Glutamatergic neuron (in vitro differentiated cells): Measurements from ENCODE around the gene PCSK5. TPM values are rescaled to one million over a fixed set of nuclear protein-coding genes. Genes with fewer than 3 reads are reported as not detected.
"Not testable (repeated sequence)": the region's sequence is repeated elsewhere in the genome, so short reads cannot be mapped to it uniquely, and the experiment has no call there.

Source experiments
- DNase-seq: peaks from one replicate; pipeline ENCODE4 v3.0.0; 2022
- H3K27ac Mint-ChIP-seq: one replicate; pipeline ENCODE4 v1.8.0; 2020; ENCODE audit warnings: mild to moderate bottlenecking, mixed read lengths, inconsistent platforms; ENCODE audit not compliant: unreplicated experiment
- H3K27me3 Mint-ChIP-seq: one replicate; pipeline ENCODE4 v1.8.0; 2020; ENCODE audit warnings: mild to moderate bottlenecking, moderate library complexity, mixed read lengths, inconsistent platforms; ENCODE audit not compliant: unreplicated experiment
- H3K36me3 Mint-ChIP-seq: one replicate; pipeline ENCODE4 v1.8.0; 2020; ENCODE audit warnings: mild to moderate bottlenecking, mixed read lengths, inconsistent platforms; ENCODE audit not compliant: unreplicated experiment
- H3K4me1 Mint-ChIP-seq: one replicate; pipeline ENCODE4 v1.8.0; 2020; ENCODE audit warnings: mild to moderate bottlenecking, low read depth, mixed read lengths, inconsistent platforms; ENCODE audit not compliant: unreplicated experiment
- H3K4me3 Mint-ChIP-seq: one replicate; pipeline ENCODE4 v1.8.0; 2020; ENCODE audit warnings: mild to moderate bottlenecking, mixed read lengths, inconsistent platforms; ENCODE audit not compliant: unreplicated experiment
- H3K9me3 Mint-ChIP-seq: one replicate; pipeline ENCODE4 v1.8.0; 2020; ENCODE audit warnings: mild to moderate bottlenecking, moderate library complexity, mixed read lengths, inconsistent platforms; ENCODE audit not compliant: unreplicated experiment
- total RNA-seq: library from RNA; stranded (reverse); fragmentation: NEBNext Ultra II Directional; extraction: Animal tissue kit (Norgen Biotek cat#: 25700); gene quantifications from one replicate; pipeline ENCODE4 v1.2.1, GENCODE V29; 2021; ENCODE audit not compliant: unreplicated experiment
- TF ChIP-seq, protein P1 (sequence below): fragments of 200-600 bp; sonication (generic); IDR thresholded peaks from one replicate; pipeline ENCODE4 v1.5.0; 2021; ENCODE audit not compliant: partially characterized antibody, unreplicated experiment

The PCSK5 gene
- total RNA-seq, 1 donor from 2014 or later, result 9.6 TPM

DNA sequence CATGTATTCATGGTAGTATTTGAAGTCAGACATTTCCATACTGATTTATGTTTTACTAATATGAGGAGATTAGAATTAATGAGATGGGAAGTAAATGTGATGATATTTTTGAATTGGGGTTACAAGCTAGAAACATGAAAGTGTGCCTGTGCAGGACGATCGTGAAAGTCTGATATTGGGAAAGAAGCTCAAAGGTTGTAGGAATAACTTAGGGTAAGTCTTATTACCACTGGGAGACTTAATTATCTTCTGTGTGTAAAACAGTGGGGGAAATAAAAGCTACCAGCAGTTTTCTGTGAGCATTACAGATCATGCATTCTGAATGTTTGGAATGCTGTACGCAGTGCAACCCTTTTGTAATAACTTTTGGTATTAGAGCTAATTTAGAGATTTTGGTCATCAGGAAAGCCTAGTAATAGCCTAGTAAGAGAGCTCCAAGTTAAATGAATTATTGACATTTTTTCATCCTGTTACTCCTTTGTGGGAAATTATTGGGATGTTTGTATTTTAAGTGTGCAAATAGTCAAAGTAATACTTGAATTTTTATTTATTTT, 153.9 kb downstream of the PCSK5 start:
- no peaks in the 10 kb centered on the region for H3K9me3 Mint-ChIP-seq
- no peak overlapping the region for H3K4me3 Mint-ChIP-seq
- no peak for DNase-seq
- H3K27me3 Mint-ChIP-seq, result no peaks in the 10 kb centered on the region
- no peaks in the 10 kb centered on the region for H3K4me1 Mint-ChIP-seq
- H3K36me3 Mint-ChIP-seq, result no peaks in the 10 kb centered on the region
- H3K27ac Mint-ChIP-seq, result no peak overlapping the region
- TF ChIP-seq, protein P1, sequence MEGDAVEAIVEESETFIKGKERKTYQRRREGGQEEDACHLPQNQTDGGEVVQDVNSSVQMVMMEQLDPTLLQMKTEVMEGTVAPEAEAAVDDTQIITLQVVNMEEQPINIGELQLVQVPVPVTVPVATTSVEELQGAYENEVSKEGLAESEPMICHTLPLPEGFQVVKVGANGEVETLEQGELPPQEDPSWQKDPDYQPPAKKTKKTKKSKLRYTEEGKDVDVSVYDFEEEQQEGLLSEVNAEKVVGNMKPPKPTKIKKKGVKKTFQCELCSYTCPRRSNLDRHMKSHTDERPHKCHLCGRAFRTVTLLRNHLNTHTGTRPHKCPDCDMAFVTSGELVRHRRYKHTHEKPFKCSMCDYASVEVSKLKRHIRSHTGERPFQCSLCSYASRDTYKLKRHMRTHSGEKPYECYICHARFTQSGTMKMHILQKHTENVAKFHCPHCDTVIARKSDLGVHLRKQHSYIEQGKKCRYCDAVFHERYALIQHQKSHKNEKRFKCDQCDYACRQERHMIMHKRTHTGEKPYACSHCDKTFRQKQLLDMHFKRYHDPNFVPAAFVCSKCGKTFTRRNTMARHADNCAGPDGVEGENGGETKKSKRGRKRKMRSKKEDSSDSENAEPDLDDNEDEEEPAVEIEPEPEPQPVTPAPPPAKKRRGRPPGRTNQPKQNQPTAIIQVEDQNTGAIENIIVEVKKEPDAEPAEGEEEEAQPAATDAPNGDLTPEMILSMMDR, result no peak

DNA sequence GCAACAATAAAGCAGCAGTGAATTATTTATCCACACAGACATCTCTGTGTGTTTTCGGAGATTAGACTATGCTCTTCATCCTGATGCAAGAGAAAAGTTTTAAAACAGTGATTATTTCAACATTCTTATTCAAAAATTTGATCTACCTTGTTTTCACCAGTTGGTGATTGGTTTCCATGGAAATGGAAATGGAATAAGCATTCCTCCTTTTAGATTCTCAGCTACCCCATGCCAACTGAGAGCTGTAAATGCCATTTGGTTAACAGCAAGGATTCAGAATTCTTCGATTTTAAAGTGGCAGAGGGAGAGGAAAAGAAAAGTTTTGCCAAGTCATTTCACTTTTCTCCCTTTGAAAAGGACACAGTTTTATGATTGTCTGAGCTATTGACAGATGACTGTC, 154.7 kb downstream of the PCSK5 start:
- H3K4me3 Mint-ChIP-seq, result no peak overlapping the region
- TF ChIP-seq, protein P1, result no peak
- H3K4me1 Mint-ChIP-seq, result no peaks in the 10 kb centered on the region
- H3K9me3 Mint-ChIP-seq, result no peaks in the 10 kb centered on the region
- H3K27me3 Mint-ChIP-seq, result no peaks in the 10 kb centered on the region
- no peak for DNase-seq
- no peak overlapping the region for H3K27ac Mint-ChIP-seq
- H3K36me3 Mint-ChIP-seq, result no peaks in the 10 kb centered on the region

DNA sequence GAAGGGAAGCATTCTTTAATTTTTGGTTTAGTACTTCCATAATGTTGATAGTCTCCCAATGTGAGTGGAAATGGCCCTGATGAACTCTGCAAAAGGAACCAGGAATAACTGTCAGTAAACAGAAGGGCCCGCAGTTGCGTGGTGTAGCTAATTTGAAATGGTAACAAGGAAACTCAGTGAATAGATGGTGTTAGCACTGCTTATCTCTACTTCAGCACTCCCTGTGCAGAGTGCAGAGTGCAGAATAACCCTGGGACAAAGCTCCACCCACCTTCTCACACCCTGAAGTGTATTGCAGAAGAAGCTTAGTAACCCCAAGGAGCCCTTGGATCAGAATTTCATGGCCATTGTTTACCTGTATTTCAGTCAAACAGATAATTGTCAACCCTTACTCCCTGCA, 158.9 kb downstream of the PCSK5 start:
- no peaks in the 10 kb centered on the region for H3K27me3 Mint-ChIP-seq
- H3K27ac Mint-ChIP-seq, result no peak overlapping the region
- no peaks in the 10 kb centered on the region for H3K9me3 Mint-ChIP-seq
- no peak for DNase-seq
- no peak overlapping the region for H3K4me3 Mint-ChIP-seq
- TF ChIP-seq, protein P1, result no peak
- H3K36me3 Mint-ChIP-seq, result peaks cover 17% of the 10 kb centered on the region
- peaks cover 2% of the 10 kb centered on the region for H3K4me1 Mint-ChIP-seq

DNA sequence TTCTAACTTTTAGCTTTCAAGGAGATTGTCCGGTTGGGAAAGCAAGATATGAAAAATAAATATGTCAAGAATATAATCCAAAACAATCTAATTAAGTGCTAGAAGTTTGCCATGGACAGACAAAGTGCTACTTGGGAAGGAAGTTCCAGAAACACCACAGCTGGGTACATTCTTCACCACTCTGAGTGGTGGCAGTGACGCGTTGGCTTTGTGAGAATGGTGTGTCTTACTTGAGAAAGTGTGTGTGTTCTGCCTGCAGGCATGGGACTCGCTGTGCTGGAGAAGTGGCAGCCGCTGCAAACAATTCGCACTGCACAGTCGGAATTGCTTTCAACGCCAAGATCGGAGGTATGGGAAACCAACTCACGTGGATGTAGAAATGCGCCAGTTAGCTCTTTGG, 177.2 kb downstream of the PCSK5 start:
- Mint-ChIP-seq H3K27me3 (peaks cover 5% of the 10 kb centered on the region), H3K4me3 (no peak overlapping the region), H3K4me1 (no peaks in the 10 kb centered on the region), H3K36me3 (peaks cover 9% of the 10 kb centered on the region), H3K9me3 (peaks cover 3% of the 10 kb centered on the region), H3K27ac (no peak overlapping the region)
- DNase-seq, result no peak
- TF ChIP-seq, protein P1, result no peak

DNA sequence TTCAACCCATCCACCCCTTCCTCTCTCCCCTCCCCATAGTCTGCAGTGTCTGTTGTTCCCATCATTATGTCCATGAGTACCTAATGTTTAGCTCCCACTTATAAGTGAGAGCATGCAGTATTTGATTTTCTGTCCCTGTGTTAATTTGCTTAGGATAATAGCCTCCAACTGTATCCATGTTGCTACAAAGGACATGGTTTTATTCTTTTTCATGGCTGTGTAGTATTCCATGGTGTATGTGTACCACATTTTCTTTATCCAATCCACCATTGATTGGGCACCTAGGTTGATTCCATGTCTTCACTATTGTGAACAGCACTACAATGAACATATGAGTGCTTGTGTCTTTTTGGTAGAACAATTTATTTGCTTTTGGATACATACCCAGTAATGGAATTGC, 187.1 kb downstream of the PCSK5 start:
- H3K4me3 Mint-ChIP-seq, result no peak overlapping the region
- TF ChIP-seq, protein P1, result no peak
- no peak for DNase-seq
- peaks cover 2% of the 10 kb centered on the region for H3K27me3 Mint-ChIP-seq
- peaks cover 5% of the 10 kb centered on the region for H3K36me3 Mint-ChIP-seq
- H3K9me3 Mint-ChIP-seq, result peaks cover 2% of the 10 kb centered on the region
- no peak overlapping the region for H3K27ac Mint-ChIP-seq
- no peaks in the 10 kb centered on the region for H3K4me1 Mint-ChIP-seq

DNA sequence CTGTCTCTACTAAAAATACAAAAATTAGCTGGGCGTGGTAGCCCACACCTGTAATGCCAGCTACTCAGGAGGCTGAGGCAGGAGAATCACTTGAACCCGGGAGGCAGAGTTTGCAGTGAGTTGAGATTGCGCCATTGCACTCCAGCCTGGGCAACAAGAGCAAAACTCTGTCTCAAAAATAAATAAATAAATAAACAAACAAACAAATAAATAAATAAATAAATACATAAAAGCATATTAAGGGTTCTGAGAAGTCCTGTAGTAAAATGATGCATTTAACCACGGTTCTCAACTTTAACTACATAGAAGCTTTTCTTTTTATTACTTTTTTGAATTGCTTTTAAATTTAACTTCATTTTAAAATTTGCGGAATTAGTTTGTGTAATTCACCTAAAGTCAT, 190.8 kb downstream of the PCSK5 start:
- not testable (repeated sequence) for H3K4me3 Mint-ChIP-seq, H3K9me3 Mint-ChIP-seq, H3K27me3 Mint-ChIP-seq, DNase-seq, H3K27ac Mint-ChIP-seq, H3K36me3 Mint-ChIP-seq, H3K4me1 Mint-ChIP-seq
